ENCODE data around the gene GPBP1. TPM values are rescaled to one million over a fixed set of nuclear protein-coding genes. Genes with fewer than 3 reads are reported as not detected.
A peak's percentile ranks its signal among the peaks of the same experiment; 100 is the strongest.
"Not testable (repeated sequence)": the region's sequence is repeated elsewhere in the genome, so short reads cannot be mapped to it uniquely, and the experiment has no call there.

GPBP1 gene
- total RNA-seq, 1 donor = 56.8 TPM

DNA sequence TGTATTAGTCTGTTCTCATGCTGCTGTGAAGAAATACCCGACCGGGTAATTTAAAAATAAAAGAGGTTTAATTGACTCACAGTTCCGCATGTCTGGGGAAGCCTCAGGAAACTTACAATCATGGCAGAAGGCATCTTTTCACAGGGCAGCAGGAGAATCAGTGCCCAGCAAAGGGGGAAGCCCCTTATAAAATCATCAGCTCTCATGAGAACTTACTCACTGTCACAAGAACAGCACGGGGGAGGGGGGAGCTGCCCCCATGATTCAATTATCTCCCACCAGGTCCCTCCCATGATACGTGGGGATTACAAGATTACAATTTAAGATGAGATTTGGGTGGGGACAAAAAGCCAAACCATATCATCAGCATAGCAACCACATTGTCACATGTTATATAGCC is 102.5 kb downstream of the GPBP1 start:
- Histone ChIP-seq H3K9me3 (ENCODE audit: low read depth, low read length) (no peaks in the 10 kb centered on the region), H3K79me2 (ENCODE audit: insufficient read depth, low read length) (no peaks in the 10 kb centered on the region), H3K36me3 (ENCODE audit: insufficient read depth, low read length) (no peaks in the 10 kb centered on the region), H4K20me1 (ENCODE audit: insufficient read depth, low read length) (no peaks in the 10 kb centered on the region), H2AFZ (ENCODE audit: low read length) (no peak overlapping the region), H3K4me3 (ENCODE audit: insufficient read depth, low read length) (no peak overlapping the region), H3K27ac (ENCODE audit: low read depth, low read length) (no peak overlapping the region), H3K4me2 (ENCODE audit: insufficient read depth, low read length) (no peak overlapping the region), H3K27me3 (ENCODE audit: insufficient read depth, low read length) (peaks cover 3% of the 10 kb centered on the region), H3K4me1 (ENCODE audit: insufficient read depth, low read length) (no peaks in the 10 kb centered on the region)
- TF ChIP-seq, protein P1, sequence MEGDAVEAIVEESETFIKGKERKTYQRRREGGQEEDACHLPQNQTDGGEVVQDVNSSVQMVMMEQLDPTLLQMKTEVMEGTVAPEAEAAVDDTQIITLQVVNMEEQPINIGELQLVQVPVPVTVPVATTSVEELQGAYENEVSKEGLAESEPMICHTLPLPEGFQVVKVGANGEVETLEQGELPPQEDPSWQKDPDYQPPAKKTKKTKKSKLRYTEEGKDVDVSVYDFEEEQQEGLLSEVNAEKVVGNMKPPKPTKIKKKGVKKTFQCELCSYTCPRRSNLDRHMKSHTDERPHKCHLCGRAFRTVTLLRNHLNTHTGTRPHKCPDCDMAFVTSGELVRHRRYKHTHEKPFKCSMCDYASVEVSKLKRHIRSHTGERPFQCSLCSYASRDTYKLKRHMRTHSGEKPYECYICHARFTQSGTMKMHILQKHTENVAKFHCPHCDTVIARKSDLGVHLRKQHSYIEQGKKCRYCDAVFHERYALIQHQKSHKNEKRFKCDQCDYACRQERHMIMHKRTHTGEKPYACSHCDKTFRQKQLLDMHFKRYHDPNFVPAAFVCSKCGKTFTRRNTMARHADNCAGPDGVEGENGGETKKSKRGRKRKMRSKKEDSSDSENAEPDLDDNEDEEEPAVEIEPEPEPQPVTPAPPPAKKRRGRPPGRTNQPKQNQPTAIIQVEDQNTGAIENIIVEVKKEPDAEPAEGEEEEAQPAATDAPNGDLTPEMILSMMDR (IDR thresholded peaks at IDR 0.05; ENCODE audit: extremely low read depth, low read depth, low read length) = no peak
- no peak for DNase-seq (ENCODE audit: insufficient read length, low spot score, missing footprints)

DNA sequence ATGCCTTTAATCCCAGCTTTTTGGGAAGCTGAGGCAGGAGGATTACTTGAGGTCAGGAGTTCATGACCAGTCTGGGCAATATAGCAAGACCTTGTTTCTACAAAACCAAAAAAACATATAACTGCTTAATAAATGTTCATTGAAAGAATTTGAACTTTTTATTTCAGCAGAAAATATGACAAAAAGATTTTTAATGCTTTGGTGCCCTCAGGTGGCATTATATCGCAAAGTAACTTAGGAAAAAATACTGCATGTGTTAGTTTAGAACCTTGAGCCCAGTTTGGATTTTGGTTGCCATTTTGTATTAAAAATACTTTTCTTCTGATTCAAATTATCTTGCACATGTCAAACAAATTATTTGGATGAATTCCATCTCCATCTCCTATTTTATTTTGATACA is 103.2 kb downstream of the GPBP1 start:
- Histone ChIP-seq H3K36me3 (ENCODE audit: insufficient read depth, low read length) (no peaks in the 10 kb centered on the region), H3K9me3 (ENCODE audit: low read depth, low read length) (no peaks in the 10 kb centered on the region), H3K4me2 (ENCODE audit: insufficient read depth, low read length) (no peak overlapping the region), H3K4me1 (ENCODE audit: insufficient read depth, low read length) (no peaks in the 10 kb centered on the region), H3K4me3 (ENCODE audit: insufficient read depth, low read length) (no peak overlapping the region), H3K79me2 (ENCODE audit: insufficient read depth, low read length) (no peaks in the 10 kb centered on the region), H3K27me3 (ENCODE audit: insufficient read depth, low read length) (peaks cover 3% of the 10 kb centered on the region), H4K20me1 (ENCODE audit: insufficient read depth, low read length) (no peaks in the 10 kb centered on the region), H3K27ac (ENCODE audit: low read depth, low read length) (no peak overlapping the region), H2AFZ (ENCODE audit: low read length) (no peak overlapping the region)
- DNase-seq (ENCODE audit: insufficient read length, low spot score, missing footprints) = peak; percentile 79
- TF ChIP-seq, protein P1 (IDR thresholded peaks at IDR 0.05; ENCODE audit: extremely low read depth, low read depth, low read length) = peak; percentile 49

DNA sequence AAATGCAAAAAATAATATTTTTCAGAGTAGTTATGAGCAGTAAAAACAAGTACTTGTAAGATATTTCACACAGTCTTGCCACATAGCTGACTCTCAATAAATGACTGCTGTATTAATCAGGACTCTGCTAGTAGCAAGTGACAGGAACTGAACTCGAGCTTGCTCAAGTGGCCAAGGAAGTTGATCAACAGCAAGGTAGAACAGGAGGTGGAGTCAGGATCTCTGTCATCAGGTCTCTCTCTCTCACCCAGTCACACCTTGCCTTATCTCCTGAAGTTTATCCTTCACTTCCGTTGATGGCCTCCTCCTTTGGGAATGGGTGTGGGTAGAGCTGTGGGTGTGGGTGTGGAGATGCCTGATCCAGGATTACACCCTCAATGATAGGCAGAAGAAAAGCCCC is 107.0 kb downstream of the GPBP1 start:
- TF ChIP-seq, protein P1 (IDR thresholded peaks at IDR 0.05; ENCODE audit: extremely low read depth, low read depth, low read length) = no peak
- Histone ChIP-seq H3K4me2 (ENCODE audit: insufficient read depth, low read length) (no peak overlapping the region), H3K27ac (ENCODE audit: low read depth, low read length) (no peak overlapping the region), H3K27me3 (ENCODE audit: insufficient read depth, low read length) (no peaks in the 10 kb centered on the region), H3K4me3 (ENCODE audit: insufficient read depth, low read length) (no peak overlapping the region), H4K20me1 (ENCODE audit: insufficient read depth, low read length) (no peaks in the 10 kb centered on the region), H3K4me1 (ENCODE audit: insufficient read depth, low read length) (no peaks in the 10 kb centered on the region), H2AFZ (ENCODE audit: low read length) (no peak overlapping the region), H3K9me3 (ENCODE audit: low read depth, low read length) (no peaks in the 10 kb centered on the region), H3K36me3 (ENCODE audit: insufficient read depth, low read length) (no peaks in the 10 kb centered on the region), H3K79me2 (ENCODE audit: insufficient read depth, low read length) (no peaks in the 10 kb centered on the region)
- DNase-seq (ENCODE audit: insufficient read length, low spot score, missing footprints) = no peak

DNA sequence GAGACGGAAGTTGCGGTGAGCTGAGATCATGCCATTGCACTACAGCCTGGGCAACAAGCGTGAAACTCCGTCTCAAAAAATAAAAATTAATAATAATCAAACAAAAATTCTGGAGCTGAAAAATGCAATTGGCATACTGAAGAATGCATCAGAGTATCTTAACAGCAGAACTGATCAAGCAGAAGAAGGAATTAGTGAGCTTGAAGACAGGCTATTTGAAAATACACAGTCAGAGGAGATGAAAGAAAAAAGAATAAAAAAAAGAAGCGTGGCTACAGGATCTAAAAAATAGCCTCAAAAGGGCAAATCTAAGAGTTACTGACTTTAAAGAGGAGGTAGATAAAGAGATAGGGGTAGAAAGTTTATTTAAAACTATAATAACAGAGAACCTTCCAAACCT is 111.2 kb downstream of the GPBP1 start:
- not testable (repeated sequence) for H3K27me3 ChIP-seq (ENCODE audit: insufficient read depth, low read length); H3K4me3 ChIP-seq (ENCODE audit: insufficient read depth, low read length); H4K20me1 ChIP-seq (ENCODE audit: insufficient read depth, low read length); H3K27ac ChIP-seq (ENCODE audit: low read depth, low read length); DNase-seq (ENCODE audit: insufficient read length, low spot score, missing footprints); H3K79me2 ChIP-seq (ENCODE audit: insufficient read depth, low read length); H3K9me3 ChIP-seq (ENCODE audit: low read depth, low read length); H3K4me1 ChIP-seq (ENCODE audit: insufficient read depth, low read length); H3K36me3 ChIP-seq (ENCODE audit: insufficient read depth, low read length); H2AFZ ChIP-seq (ENCODE audit: low read length); H3K4me2 ChIP-seq (ENCODE audit: insufficient read depth, low read length)
